Stimulated activated memory B cell treated with anti-CD40 and anti-IgM and Interleukin-4, amounts not matched to agents 10 μg/mL and 1 μg/mL and 100 μg/mL, for 72 hours (primary cell): ENCODE results near the gene C17orf75.

ENCODE experiments used
- ATAC-seq: fragments of 150-1000 bp; cut with Tn5 transposase; 2 replicates; pipeline ENCODE4 v1.10.0; 2021
- H3K27ac Mint-ChIP-seq: one replicate; pipeline ENCODE4 v1.8.0; 2022; ENCODE audit warnings: mild to moderate bottlenecking, mixed read lengths
- H3K27me3 Mint-ChIP-seq: one replicate; pipeline ENCODE4 v1.8.0; 2022; ENCODE audit warnings: mixed read lengths
- H3K36me3 Mint-ChIP-seq: one replicate; pipeline ENCODE4 v1.8.0; 2022; ENCODE audit warnings: mixed read lengths
- H3K4me1 Mint-ChIP-seq: one replicate; pipeline ENCODE4 v1.8.0; 2022; ENCODE audit warnings: mixed read lengths
- H3K4me3 Mint-ChIP-seq: one replicate; pipeline ENCODE4 v1.8.0; 2022; ENCODE audit warnings: mild to moderate bottlenecking, moderate library complexity, mixed read lengths
- H3K9me3 Mint-ChIP-seq: one replicate; pipeline ENCODE4 v1.8.0; 2022; ENCODE audit warnings: mixed read lengths

C17orf75 gene

DNA sequence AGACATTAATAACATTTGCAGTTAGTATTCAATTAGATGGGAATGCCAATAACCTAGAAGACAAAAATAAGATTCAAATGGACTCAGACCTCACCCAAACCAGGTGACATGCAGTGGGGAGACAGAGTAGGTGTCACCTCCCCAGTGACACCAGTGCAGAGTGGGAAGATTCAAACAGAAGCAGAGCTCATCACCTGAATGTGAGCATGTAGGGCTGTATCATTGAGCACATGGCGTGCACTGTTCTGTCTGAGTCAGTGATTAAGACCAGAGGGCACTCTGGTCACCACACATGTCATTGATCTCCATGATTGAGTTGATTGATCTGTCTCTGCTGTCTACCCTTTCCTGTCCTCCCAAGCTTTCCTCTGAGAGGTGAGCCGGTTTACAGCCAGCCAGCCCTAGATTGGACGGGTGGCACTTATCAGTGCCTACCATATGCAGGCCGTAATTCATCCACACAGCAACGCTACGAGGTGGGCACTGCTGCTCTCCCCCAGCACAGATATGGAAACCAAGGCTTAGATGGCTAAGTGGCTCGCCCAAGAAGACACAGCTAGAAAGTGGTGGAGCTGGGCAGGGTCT lies 42.3 kb downstream of the C17orf75 start:
- H3K4me3 Mint-ChIP-seq: no peak overlapping the region
- H3K9me3 Mint-ChIP-seq: no peaks in the 10 kb centered on the region
- H3K27me3 Mint-ChIP-seq: peaks cover 2% of the 10 kb centered on the region
- no peaks in the 10 kb centered on the region for H3K4me1 Mint-ChIP-seq
- H3K27ac Mint-ChIP-seq: no peak overlapping the region
- ATAC-seq: no peak
- no peaks in the 10 kb centered on the region for H3K36me3 Mint-ChIP-seq

- no peak overlapping the region for H3K27ac Mint-ChIP-seq
- H3K36me3 Mint-ChIP-seq: no peaks in the 10 kb centered on the region
- no peak overlapping the region for H3K4me3 Mint-ChIP-seq
- no peaks in the 10 kb centered on the region for H3K9me3 Mint-ChIP-seq
- no peaks in the 10 kb centered on the region for H3K27me3 Mint-ChIP-seq
- H3K4me1 Mint-ChIP-seq: no peaks in the 10 kb centered on the region
- ATAC-seq: no peak
Observed at GRCh38 chr17:32298721-32299579, 43.0 kb downstream of the C17orf75 start.

- H3K27me3 Mint-ChIP-seq: no peaks in the 10 kb centered on the region
- peaks cover under 1% of the 10 kb centered on the region for H3K4me1 Mint-ChIP-seq
- no peaks in the 10 kb centered on the region for H3K36me3 Mint-ChIP-seq
- peak; percentile 37 for ATAC-seq
- no peak overlapping the region for H3K27ac Mint-ChIP-seq
- no peaks in the 10 kb centered on the region for H3K9me3 Mint-ChIP-seq
- H3K4me3 Mint-ChIP-seq: no peak overlapping the region
Observed at GRCh38 chr17:32298298-32298697, 43.7 kb downstream of the C17orf75 start.

- Mint-ChIP-seq H3K27ac (no peak overlapping the region), H3K27me3 (no peaks in the 10 kb centered on the region), H3K9me3 (no peaks in the 10 kb centered on the region), H3K4me3 (no peak overlapping the region), H3K36me3 (no peaks in the 10 kb centered on the region), H3K4me1 (peaks cover 5% of the 10 kb centered on the region)
- no peak for ATAC-seq
Observed at GRCh38 chr17:32297860-32298259, 44.1 kb downstream of the C17orf75 start.

GRCh38 chr17:32297424-32297823 lies 44.5 kb downstream of the C17orf75 start:
- Mint-ChIP-seq H3K4me3 (no peak overlapping the region), H3K36me3 (no peaks in the 10 kb centered on the region), H3K9me3 (no peaks in the 10 kb centered on the region), H3K4me1 (peaks cover 10% of the 10 kb centered on the region), H3K27ac (no peak overlapping the region), H3K27me3 (peaks cover under 1% of the 10 kb centered on the region)
- no peak for ATAC-seq

DNA sequence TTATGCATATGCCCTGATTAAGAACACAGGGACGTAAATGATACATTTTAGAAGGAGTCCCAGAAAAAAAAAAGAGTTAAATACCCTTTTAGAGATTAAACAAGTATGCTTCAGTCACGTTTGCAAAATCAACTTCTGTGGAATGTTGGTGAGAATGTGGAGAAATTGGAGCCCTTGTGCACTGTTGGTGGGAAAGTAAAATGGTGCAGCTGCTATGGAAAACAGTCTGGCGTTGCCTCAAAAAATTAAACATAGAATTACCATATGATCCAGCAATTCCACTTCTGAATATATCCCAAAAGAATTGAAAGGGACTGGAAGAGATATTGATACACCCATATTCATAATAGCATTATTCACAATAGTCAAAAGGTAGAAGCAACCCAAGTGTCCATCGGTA lies 49.9 kb downstream of the C17orf75 start:
- no peak overlapping the region for H3K4me3 Mint-ChIP-seq
- H3K36me3 Mint-ChIP-seq: no peaks in the 10 kb centered on the region
- ATAC-seq: no peak
- H3K4me1 Mint-ChIP-seq: peaks cover 15% of the 10 kb centered on the region
- peaks cover 47% of the 10 kb centered on the region for H3K27me3 Mint-ChIP-seq
- H3K27ac Mint-ChIP-seq: no peak overlapping the region
- no peaks in the 10 kb centered on the region for H3K9me3 Mint-ChIP-seq

GRCh38 chr17:32289471-32290070 lies 52.4 kb downstream of the C17orf75 start:
- no peak for ATAC-seq
- Mint-ChIP-seq H3K4me1 (peaks cover 15% of the 10 kb centered on the region), H3K4me3 (no peak overlapping the region), H3K9me3 (no peaks in the 10 kb centered on the region), H3K36me3 (no peaks in the 10 kb centered on the region), H3K27me3 (peaks cover 68% of the 10 kb centered on the region), H3K27ac (no peak overlapping the region)

DNA sequence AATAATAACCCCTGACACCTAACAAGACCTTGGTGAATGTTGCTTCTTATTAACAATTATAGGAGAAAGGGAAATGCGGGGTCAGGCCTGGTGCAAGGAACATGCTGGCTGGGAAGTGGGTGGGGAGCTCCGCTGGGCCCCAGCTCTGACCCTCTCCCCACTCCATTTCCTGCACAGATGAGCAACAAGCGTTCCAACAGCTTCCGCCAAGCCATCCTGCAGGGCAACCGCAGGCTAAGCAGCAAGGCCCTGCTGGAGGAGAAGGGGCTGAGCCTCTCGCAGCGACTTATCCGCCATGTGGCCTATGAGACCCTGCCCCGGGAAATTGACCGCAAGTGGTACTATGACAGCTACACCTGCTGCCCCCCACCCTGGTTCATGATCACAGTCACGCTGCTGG lies 53.4 kb downstream of the C17orf75 start:
- no peaks in the 10 kb centered on the region for H3K36me3 Mint-ChIP-seq
- peaks cover 78% of the 10 kb centered on the region for H3K27me3 Mint-ChIP-seq
- H3K27ac Mint-ChIP-seq: no peak overlapping the region
- H3K4me3 Mint-ChIP-seq: no peak overlapping the region
- no peak for ATAC-seq
- H3K4me1 Mint-ChIP-seq: peaks cover 24% of the 10 kb centered on the region
- no peaks in the 10 kb centered on the region for H3K9me3 Mint-ChIP-seq

DNA sequence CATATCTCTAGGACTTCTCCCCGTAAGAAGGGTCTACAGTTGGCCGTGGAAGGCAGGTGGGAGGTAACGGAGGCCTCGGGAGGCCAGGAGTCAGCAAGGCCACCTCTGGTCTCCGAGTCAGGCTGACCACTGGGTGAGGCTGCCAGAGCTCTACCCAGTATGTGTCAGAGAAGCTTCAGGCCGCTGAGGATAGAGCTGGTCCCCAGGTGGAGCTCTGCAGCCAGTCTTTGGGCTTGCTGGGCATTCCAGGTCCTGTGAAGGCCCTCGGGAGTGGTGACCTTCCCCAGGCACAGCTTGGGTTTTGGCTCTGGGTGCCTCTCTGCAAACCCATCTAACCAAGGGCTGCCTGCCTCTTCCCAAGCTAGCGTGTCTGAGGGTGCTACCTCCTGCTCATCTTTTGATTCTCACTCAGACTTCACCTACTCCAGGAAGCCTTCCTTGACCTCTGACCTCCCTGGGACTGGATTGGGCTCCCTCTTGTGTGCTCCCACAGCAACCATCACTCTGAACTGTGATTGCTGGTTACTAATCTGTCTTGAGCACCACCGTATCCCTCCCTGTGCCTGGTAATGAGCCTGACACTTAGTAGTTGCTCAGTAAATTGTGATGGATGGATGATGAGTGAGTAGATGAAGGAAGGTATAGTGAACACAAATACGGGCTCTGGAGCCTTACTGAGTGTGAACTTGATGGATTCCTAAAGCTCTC lies 54.0 kb downstream of the C17orf75 start:
- H3K27me3 Mint-ChIP-seq: peaks cover 84% of the 10 kb centered on the region
- no peak overlapping the region for H3K27ac Mint-ChIP-seq
- peaks cover 22% of the 10 kb centered on the region for H3K4me1 Mint-ChIP-seq
- no peak overlapping the region for H3K4me3 Mint-ChIP-seq
- no peaks in the 10 kb centered on the region for H3K9me3 Mint-ChIP-seq
- no peaks in the 10 kb centered on the region for H3K36me3 Mint-ChIP-seq
- ATAC-seq: no peak

DNA sequence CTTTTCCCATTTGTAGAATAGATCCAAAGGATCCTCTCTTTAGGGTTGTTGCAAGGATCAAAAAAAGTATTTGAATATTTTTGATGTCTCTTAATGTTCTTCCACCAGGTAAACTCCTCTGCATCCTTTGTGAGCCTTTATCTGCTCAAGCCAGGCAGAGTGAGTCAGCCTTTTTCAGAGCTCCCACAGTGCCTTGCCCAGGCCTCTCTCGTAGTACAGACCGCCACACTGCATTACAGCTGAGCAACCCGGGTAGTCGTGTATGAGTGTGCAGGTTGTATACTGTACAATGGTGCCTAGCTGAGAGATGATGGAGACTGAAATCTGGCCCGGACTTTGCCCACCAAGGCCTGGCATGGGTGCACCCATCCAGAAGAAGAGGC lies 55.5 kb downstream of the C17orf75 start:
- peaks cover 80% of the 10 kb centered on the region for H3K27me3 Mint-ChIP-seq
- H3K36me3 Mint-ChIP-seq: no peaks in the 10 kb centered on the region
- H3K9me3 Mint-ChIP-seq: no peaks in the 10 kb centered on the region
- H3K4me1 Mint-ChIP-seq: peaks cover 11% of the 10 kb centered on the region
- ATAC-seq: no peak
- no peak overlapping the region for H3K27ac Mint-ChIP-seq
- no peak overlapping the region for H3K4me3 Mint-ChIP-seq

GRCh38 chr17:32285746-32286517 lies 56.0 kb downstream of the C17orf75 start:
- no peak for ATAC-seq
- Mint-ChIP-seq H3K4me1 (peaks cover 11% of the 10 kb centered on the region), H3K9me3 (no peaks in the 10 kb centered on the region), H3K27ac (no peak overlapping the region), H3K4me3 (no peak overlapping the region), H3K36me3 (no peaks in the 10 kb centered on the region), H3K27me3 (peaks cover 80% of the 10 kb centered on the region)

DNA sequence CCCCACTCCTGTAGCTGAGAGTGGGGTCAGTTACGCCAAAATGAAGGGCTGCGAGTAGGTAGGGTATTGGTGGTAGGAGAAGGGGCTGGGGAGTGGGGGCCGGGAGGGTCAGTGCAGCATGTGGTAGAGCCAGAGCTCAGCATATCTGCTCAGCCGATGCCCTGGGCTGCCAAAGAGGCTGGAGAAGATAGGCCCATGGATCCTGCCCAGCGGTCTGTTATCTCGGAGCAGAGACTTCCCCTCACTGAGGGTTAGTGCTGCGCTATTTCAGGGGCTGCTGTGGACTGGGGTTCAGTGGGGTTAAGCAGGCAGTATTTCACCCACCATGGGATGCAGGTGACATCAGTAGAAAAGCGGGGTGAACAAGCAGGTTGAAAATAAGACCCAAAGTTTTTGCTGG lies 56.7 kb downstream of the C17orf75 start:
- peaks cover 80% of the 10 kb centered on the region for H3K27me3 Mint-ChIP-seq
- H3K4me3 Mint-ChIP-seq: no peak overlapping the region
- ATAC-seq: no peak
- peaks cover 11% of the 10 kb centered on the region for H3K4me1 Mint-ChIP-seq
- H3K9me3 Mint-ChIP-seq: no peaks in the 10 kb centered on the region
- H3K27ac Mint-ChIP-seq: no peak overlapping the region
- no peaks in the 10 kb centered on the region for H3K36me3 Mint-ChIP-seq

GRCh38 chr17:32283745-32284201 lies 58.2 kb downstream of the C17orf75 start:
- no peaks in the 10 kb centered on the region for H3K9me3 Mint-ChIP-seq
- no peak overlapping the region for H3K27ac Mint-ChIP-seq
- H3K36me3 Mint-ChIP-seq: no peaks in the 10 kb centered on the region
- H3K27me3 Mint-ChIP-seq: peaks cover 77% of the 10 kb centered on the region
- H3K4me1 Mint-ChIP-seq: peaks cover 11% of the 10 kb centered on the region
- peak overlapping the region; percentile 13 for H3K4me3 Mint-ChIP-seq
- ATAC-seq: peak; percentile 57

- no peaks in the 10 kb centered on the region for H3K36me3 Mint-ChIP-seq
- no peak overlapping the region for H3K27ac Mint-ChIP-seq
- ATAC-seq: no peak
- H3K9me3 Mint-ChIP-seq: no peaks in the 10 kb centered on the region
- H3K4me1 Mint-ChIP-seq: peaks cover 15% of the 10 kb centered on the region
- H3K4me3 Mint-ChIP-seq: no peak overlapping the region
- H3K27me3 Mint-ChIP-seq: peaks cover 63% of the 10 kb centered on the region
Observed at GRCh38 chr17:32281011-32281451, 60.9 kb downstream of the C17orf75 start.
